ENCODE measurements around the gene CS. TPM values are rescaled to one million over a fixed set of nuclear protein-coding genes. Genes with fewer than 3 reads are reported as not detected.
A peak's percentile ranks its signal among the peaks of the same experiment; 100 is the strongest.
"Not testable (repeated sequence)": the region's sequence is repeated elsewhere in the genome, so short reads cannot be mapped to it uniquely, and the experiment has no call there.

Gene CS
- total RNA-seq, 1 donor from 2014 or later = 64.8 TPM

DNA sequence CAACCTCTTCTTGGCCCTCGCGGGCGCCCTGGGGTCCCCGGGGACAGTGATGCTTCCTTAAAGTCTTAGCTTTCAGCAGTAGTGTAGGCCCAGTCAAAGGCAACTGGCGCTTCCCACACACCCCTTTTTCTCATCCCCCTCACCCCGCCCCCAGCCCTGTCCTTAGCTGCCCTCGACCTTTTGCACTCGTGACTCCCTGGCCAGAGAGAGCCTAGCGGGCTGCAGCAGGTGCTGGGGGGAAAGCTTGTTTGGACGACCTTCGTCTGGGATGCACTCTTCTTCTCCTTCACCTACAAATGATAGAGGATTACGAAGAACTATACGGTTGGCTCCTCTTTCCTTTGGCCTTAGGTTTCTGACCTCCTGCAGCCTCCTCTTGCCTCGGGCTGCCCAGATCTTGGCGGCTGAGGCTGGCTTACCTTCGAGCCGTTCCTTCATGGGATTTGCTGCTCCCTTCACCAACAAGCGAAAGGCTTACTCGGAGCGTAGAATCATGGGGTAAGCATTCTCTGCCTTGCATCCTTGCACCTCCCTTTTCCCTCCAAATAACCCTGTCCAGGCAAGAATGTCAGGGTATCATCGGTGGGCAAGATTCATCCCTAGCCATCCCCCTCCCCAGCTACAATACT, 32.6 kb downstream of the CS start:
- peaks cover 5% of the 10 kb centered on the region for H3K36me3 ChIP-seq (ENCODE audit: control insufficient read depth, insufficient read depth, low read length)
- no peak for DNase-seq (ENCODE audit: low read depth)
- H3K4me3 ChIP-seq (ENCODE audit: low read depth, low read length) = peak overlapping the region; percentile 76
- FAIRE-seq = no peak
- TF ChIP-seq, protein P1, sequence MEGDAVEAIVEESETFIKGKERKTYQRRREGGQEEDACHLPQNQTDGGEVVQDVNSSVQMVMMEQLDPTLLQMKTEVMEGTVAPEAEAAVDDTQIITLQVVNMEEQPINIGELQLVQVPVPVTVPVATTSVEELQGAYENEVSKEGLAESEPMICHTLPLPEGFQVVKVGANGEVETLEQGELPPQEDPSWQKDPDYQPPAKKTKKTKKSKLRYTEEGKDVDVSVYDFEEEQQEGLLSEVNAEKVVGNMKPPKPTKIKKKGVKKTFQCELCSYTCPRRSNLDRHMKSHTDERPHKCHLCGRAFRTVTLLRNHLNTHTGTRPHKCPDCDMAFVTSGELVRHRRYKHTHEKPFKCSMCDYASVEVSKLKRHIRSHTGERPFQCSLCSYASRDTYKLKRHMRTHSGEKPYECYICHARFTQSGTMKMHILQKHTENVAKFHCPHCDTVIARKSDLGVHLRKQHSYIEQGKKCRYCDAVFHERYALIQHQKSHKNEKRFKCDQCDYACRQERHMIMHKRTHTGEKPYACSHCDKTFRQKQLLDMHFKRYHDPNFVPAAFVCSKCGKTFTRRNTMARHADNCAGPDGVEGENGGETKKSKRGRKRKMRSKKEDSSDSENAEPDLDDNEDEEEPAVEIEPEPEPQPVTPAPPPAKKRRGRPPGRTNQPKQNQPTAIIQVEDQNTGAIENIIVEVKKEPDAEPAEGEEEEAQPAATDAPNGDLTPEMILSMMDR (IDR thresholded peaks at IDR 0.05; ENCODE audit: insufficient read depth, low read length, severe bottlenecking) = no peak
- H3K27me3 ChIP-seq (ENCODE audit: control insufficient read depth, insufficient read depth, low read length) = no peaks in the 10 kb centered on the region

DNA sequence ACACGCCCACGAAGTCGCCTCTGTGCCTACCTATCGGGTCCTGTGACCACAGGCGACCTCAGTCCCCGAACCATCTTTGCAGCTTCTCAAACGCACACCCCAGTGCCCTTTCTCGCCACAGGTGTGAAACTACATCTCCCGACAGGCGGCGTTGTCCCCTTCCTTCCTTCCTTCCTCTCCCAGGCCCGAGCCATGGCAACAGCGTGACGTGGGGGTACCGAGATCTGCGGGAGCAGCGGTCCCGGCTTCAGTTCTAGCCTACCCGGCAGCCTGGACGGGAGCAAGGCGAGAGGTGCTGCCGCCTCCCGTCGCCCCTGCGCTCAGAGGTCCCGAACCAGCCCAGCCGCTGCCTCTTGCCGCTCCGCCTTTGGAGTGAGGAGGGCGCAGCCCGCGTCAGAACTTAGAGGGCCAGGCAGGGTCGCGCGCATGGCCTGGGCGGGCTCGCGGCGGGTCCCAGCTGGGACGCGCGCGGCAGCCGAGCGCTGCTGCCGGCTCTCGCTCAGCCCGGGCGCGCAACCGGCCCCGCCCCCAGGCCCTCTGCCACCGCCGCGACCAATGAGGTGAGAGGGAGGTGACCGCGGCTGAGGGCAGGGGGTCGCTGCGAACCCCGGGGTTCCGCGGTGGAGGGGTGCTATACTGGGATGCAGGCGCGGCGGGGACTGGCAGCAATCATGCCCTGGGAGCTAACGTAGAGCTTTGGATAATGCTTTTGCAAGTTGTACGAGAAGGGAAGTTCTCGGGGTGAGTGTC, 33.3 kb downstream of the CS start, which contains the start of gene COQ10A:
COQ10A (plus strand) TSS at position 250 of the 750 bp plus-strand sequence; CDS start at position 427, 177 bp downstream.
- Histone ChIP-seq H3K27me3 (ENCODE audit: control insufficient read depth, insufficient read depth, low read length) (no peaks in the 10 kb centered on the region), H3K36me3 (ENCODE audit: control insufficient read depth, insufficient read depth, low read length) (peaks cover 3% of the 10 kb centered on the region), H3K4me3 (ENCODE audit: low read depth, low read length) (peak within 1 kb of the TSS; percentile 76)
- DNase-seq (ENCODE audit: low read depth) (peak; percentile 79), FAIRE-seq (no peak)
- TF ChIP-seq, protein P1 (IDR thresholded peaks at IDR 0.05; ENCODE audit: insufficient read depth, low read length, severe bottlenecking) = peak; percentile 84

DNA sequence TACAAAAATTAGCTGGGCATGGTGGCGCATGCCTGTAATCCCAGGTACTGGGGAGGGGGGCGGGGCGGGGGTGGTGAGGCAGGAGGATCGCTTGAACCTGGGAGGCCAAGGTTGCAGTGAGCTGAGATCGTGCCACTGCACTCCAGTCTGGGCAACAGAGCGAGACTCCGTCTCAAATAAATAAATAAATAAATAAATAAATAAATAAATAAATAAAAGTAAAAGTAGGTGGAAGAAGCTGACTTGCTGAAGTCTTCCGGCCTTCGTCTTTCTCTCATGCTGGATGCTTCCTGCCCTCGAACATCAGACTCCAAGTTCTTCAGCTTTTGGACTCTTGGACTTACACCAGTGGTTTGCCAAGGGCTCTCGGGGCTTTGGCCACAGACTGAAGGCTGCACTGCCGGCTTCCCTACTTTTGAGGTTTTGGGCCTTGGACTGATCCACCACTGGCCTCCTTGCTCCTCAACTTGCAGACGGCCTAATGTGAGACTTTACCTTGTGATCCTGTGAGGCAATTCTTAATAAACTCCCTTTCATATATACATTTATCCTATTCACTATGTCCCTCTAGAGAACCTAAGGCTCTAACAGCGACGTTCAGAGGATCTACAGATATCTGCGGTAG, 34.0 kb downstream of the CS start:
- DNase-seq (ENCODE audit: low read depth); FAIRE-seq; H3K36me3 ChIP-seq (ENCODE audit: control insufficient read depth, insufficient read depth, low read length); H3K27me3 ChIP-seq (ENCODE audit: control insufficient read depth, insufficient read depth, low read length): not testable (repeated sequence)
- peak overlapping the region; percentile 76 for H3K4me3 ChIP-seq (ENCODE audit: low read depth, low read length)

DNA sequence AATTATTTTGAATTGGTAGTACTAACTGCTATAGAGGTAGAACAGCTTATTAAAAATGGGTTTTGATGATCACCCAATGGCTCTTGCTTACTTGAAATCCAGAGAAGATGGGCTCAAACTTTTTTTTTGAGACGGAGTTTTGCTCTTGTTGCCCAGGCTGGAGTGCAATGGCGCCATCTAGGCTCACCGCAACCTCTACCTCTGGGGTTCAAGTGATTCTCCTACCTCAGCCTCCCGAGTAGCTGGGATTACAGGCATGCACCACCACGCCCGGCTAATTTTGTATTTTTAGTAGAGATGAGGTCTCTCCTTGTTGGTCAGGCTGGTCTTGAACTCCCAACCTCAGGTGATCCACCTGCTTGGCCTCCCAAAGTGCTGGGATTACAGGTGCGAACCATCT, 37.2 kb downstream of the CS start:
- not testable (repeated sequence) for FAIRE-seq; H3K27me3 ChIP-seq (ENCODE audit: control insufficient read depth, insufficient read depth, low read length); H3K4me3 ChIP-seq (ENCODE audit: low read depth, low read length); DNase-seq (ENCODE audit: low read depth); H3K36me3 ChIP-seq (ENCODE audit: control insufficient read depth, insufficient read depth, low read length)

DNA sequence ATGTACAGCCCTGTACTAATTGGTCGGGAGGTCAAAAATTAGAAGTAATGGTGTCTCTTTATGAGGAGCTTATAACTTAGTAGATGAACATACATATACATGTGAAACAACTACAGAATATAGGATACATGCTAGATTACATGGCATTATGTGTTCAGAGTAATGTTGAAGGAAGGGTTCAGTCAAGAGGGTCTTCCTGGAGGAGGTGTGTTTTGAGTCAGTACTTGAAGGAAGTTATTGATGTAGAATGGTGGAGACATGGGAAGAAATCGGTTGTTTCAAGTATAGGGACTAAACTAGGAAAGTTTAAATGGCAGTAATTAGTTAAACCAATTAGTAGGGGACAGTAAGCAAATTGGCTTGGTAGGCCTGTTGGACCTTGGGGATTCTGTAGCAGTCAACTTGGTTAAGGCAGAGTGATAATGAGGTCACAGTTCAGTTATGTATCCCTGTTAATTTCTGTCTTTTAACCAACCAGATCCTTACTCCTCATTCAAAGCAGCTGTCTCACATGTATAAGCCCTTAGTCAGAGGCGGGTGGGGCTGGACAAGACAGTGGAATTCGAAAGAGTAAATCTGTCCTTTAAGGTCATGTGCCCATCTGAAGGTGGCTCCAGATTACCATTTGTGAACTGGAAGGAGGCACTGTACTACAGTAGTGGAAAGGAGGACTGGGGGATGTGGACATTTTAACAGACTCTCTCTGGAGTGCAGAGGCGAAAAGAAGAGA, 38.5 kb downstream of the CS start:
- H3K4me3 ChIP-seq (ENCODE audit: low read depth, low read length) = no peak overlapping the region

DNA sequence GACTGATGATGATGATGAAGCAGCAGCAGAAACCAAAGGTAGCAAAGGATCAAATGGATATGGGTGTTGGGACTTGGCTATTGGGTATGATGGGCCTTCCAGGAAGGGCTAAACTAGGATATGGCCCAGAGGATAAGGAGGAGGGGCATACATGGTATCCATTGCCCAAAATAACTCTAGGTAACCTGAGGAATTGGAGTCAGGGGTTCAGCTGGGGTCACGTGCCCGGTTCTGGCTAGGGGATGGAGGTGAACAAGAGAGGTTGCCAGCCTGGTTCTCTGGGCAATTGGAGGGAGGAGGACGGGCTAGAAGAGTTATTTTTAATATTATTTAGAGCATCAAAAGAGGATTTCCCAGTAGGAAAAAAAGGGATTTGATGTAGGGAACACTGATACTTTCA, 39.2 kb downstream of the CS start:
- Histone ChIP-seq H3K4me3 (ENCODE audit: low read depth, low read length) (no peak overlapping the region), H3K36me3 (ENCODE audit: control insufficient read depth, insufficient read depth, low read length) (peaks cover 1% of the 10 kb centered on the region), H3K27me3 (ENCODE audit: control insufficient read depth, insufficient read depth, low read length) (no peaks in the 10 kb centered on the region)
- DNase-seq (ENCODE audit: low read depth) = no peak
- TF ChIP-seq, protein P1 (IDR thresholded peaks at IDR 0.05; ENCODE audit: insufficient read depth, low read length, severe bottlenecking) = no peak
- FAIRE-seq = no peak

More for the DNA sequence above, 38.5 kb downstream of the CS start:
- Histone ChIP-seq H3K27me3 (ENCODE audit: control insufficient read depth, insufficient read depth, low read length) (no peaks in the 10 kb centered on the region), H3K36me3 (ENCODE audit: control insufficient read depth, insufficient read depth, low read length) (peaks cover 1% of the 10 kb centered on the region)
- DNase-seq (ENCODE audit: low read depth) (peak; percentile 84), FAIRE-seq (no peak)
- TF ChIP-seq, protein P1 (IDR thresholded peaks at IDR 0.05; ENCODE audit: insufficient read depth, low read length, severe bottlenecking) = no peak
